H9 (cell line): Measurements from ENCODE around the gene NTF3. TPM values are rescaled to one million over a fixed set of nuclear protein-coding genes. Genes with fewer than 3 reads are reported as not detected.

ENCODE experiments used
- DNase-seq: peaks from one replicate; pipeline ENCODE4 v3.0.0-alpha.2; 2017
- H2AFZ ChIP-seq: one replicate; pipeline ENCODE4 v1.6.1; 2013; ENCODE audit warnings: mild to moderate bottlenecking, low read length, control low read depth, moderate library complexity
- H2AK5ac ChIP-seq: 2 replicates; pipeline ENCODE4 v1.6.1; 2013; ENCODE audit warnings: low read length, control low read depth, mixed read lengths; ENCODE audit not compliant: insufficient read length
- H2BK120ac ChIP-seq: one replicate; pipeline ENCODE4 v1.6.1; 2013; ENCODE audit warnings: low read depth, mild to moderate bottlenecking, low read length, control low read depth, inconsistent platforms; ENCODE audit not compliant: poor library complexity, severe bottlenecking
- H2BK12ac ChIP-seq: 2 replicates; pipeline ENCODE4 v1.6.1; 2013; ENCODE audit warnings: low read length, control low read depth, mixed read lengths, low read depth; ENCODE audit not compliant: insufficient read length
- H2BK15ac ChIP-seq: 2 replicates; pipeline ENCODE4 v1.6.1; 2013; ENCODE audit warnings: low read depth, low read length, control low read depth
- H2BK20ac ChIP-seq: one replicate; pipeline ENCODE4 v1.6.1; 2013; ENCODE audit warnings: low read depth, mild to moderate bottlenecking, low read length, control low read depth, inconsistent platforms; ENCODE audit not compliant: poor library complexity, severe bottlenecking
- H2BK5ac ChIP-seq: 2 replicates; pipeline ENCODE4 v1.6.1; 2013; ENCODE audit warnings: low read length, control low read depth, mixed read lengths; ENCODE audit not compliant: insufficient read length
- H3K14ac ChIP-seq: 2 replicates; pipeline ENCODE4 v1.6.1; 2013; ENCODE audit warnings: low read length, control low read depth; ENCODE audit not compliant: insufficient read depth
- H3K18ac ChIP-seq: 2 replicates; pipeline ENCODE4 v1.6.1; 2013; ENCODE audit warnings: low read depth, mild to moderate bottlenecking, mixed read lengths, low read length, control low read depth; ENCODE audit not compliant: insufficient read length
- H3K23ac ChIP-seq: 2 replicates; pipeline ENCODE4 v1.6.1; 2013; ENCODE audit warnings: low read length, control low read depth, mixed read lengths, low read depth; ENCODE audit not compliant: insufficient read length
- H3K23me2 ChIP-seq: 2 replicates; pipeline ENCODE4 v1.6.1; 2013; ENCODE audit warnings: low read depth, mild to moderate bottlenecking, mixed read lengths, low read length, control low read depth; ENCODE audit not compliant: insufficient read length, poor library complexity, severe bottlenecking
- H3K27ac ChIP-seq: 2 replicates; pipeline ENCODE4 v1.5.1; 2013; ENCODE audit warnings: low read length, control low read depth, mixed read lengths, low read depth; ENCODE audit not compliant: insufficient read length
- H3K27me3 ChIP-seq: 2 replicates; pipeline ENCODE4 v1.6.1; 2013; ENCODE audit warnings: low read length, control low read depth, inconsistent platforms; ENCODE audit not compliant: insufficient read depth
- H3K4ac ChIP-seq: 2 replicates; pipeline ENCODE4 v1.6.1; 2013; ENCODE audit warnings: low read depth, mild to moderate bottlenecking, control low read depth, inconsistent platforms, low read length, moderate library complexity
- H3K4me1 ChIP-seq: 2 replicates; pipeline ENCODE4 v1.6.1; 2013; ENCODE audit warnings: low read length, control low read depth, inconsistent platforms; ENCODE audit not compliant: insufficient read depth
- H3K4me2 ChIP-seq: 2 replicates; pipeline ENCODE4 v1.6.1; 2013; ENCODE audit warnings: low read length, control low read depth, mixed read lengths; ENCODE audit not compliant: insufficient read length, insufficient read depth
- H3K56ac ChIP-seq: 2 replicates; pipeline ENCODE4 v1.6.1; 2013; ENCODE audit warnings: low read depth, mild to moderate bottlenecking, mixed read lengths, low read length, control low read depth; ENCODE audit not compliant: insufficient read length
- H3K79me1 ChIP-seq: 2 replicates; pipeline ENCODE4 v1.6.1; 2013; ENCODE audit warnings: low read depth, mild to moderate bottlenecking, moderate library complexity, low read length, control low read depth, inconsistent platforms; ENCODE audit not compliant: insufficient read depth, poor library complexity, severe bottlenecking
- H3K79me2 ChIP-seq: 2 replicates; pipeline ENCODE4 v1.6.1; 2013; ENCODE audit warnings: low read length, control low read depth, inconsistent platforms; ENCODE audit not compliant: insufficient read depth
- H3K9ac ChIP-seq: 2 replicates; pipeline ENCODE4 v1.6.1; 2013; ENCODE audit warnings: low read length, control low read depth, mixed read lengths; ENCODE audit not compliant: insufficient read length; ENCODE audit errors: extremely low read depth
- H3K9me3 ChIP-seq: one replicate; pipeline ENCODE4 v1.6.1; 2013; ENCODE audit warnings: low read depth, low read length, inconsistent platforms; ENCODE audit not compliant: control insufficient read depth
- H3T11ph ChIP-seq: one replicate; pipeline ENCODE4 v1.6.1; 2013; ENCODE audit warnings: mild to moderate bottlenecking, low read length, control low read depth, inconsistent platforms
- H4K20me1 ChIP-seq: one replicate; pipeline ENCODE4 v1.6.1; 2013; ENCODE audit not compliant: control insufficient read depth, insufficient read length, insufficient read depth
- H4K5ac ChIP-seq: 2 replicates; pipeline ENCODE4 v1.6.1; 2013; ENCODE audit warnings: low read depth, mild to moderate bottlenecking, mixed read lengths, low read length, control low read depth; ENCODE audit not compliant: insufficient read length
- H4K8ac ChIP-seq: replicated peaks from 2 replicates; pipeline ENCODE4 v1.6.1; 2013; ENCODE audit warnings: low read length, control low read depth, mixed read lengths, low read depth; ENCODE audit not compliant: insufficient read length
- H4K91ac ChIP-seq: 2 replicates; pipeline ENCODE4 v1.6.1; 2013; ENCODE audit warnings: low read depth, mild to moderate bottlenecking, moderate library complexity, mixed read lengths, low read length, control low read depth; ENCODE audit not compliant: insufficient read length
- H3K27ac Mint-ChIP-seq, 3 experiments: 2 replicates in 2 of 3; 3 replicates in 1 of 3; pipeline ENCODE4 v1.8.0; 2020 to 2021; ENCODE audit warnings: mixed read lengths in 3 of 3, mild to moderate bottlenecking in 1 of 3, moderate library complexity in 1 of 3
- H3K27me3 Mint-ChIP-seq: 2 replicates; pipeline ENCODE4 v1.8.0; 2021; ENCODE audit warnings: low read depth, mild to moderate bottlenecking, moderate library complexity, mixed read lengths
- H3K36me3 Mint-ChIP-seq, 3 experiments: 2 replicates in 2 of 3; 3 replicates in 1 of 3; pipeline ENCODE4 v1.8.0; 2020 to 2021; ENCODE audit warnings: low read depth in 3 of 3, mixed read lengths in 3 of 3; ENCODE audit not compliant: insufficient read depth in 1 of 3
- H3K4me1 Mint-ChIP-seq, 2 experiments: 2 replicates each; pipeline ENCODE4 v1.8.0; 2020; ENCODE audit warnings: mixed read lengths in 2 of 2
- H3K4me3 Mint-ChIP-seq, 2 experiments: 2 replicates in 1 of 2; 3 replicates in 1 of 2; pipeline ENCODE4 v1.8.0; 2020 to 2021; ENCODE audit warnings: mild to moderate bottlenecking in 2 of 2, mixed read lengths in 2 of 2, moderate library complexity in 1 of 2
- H3K9me3 Mint-ChIP-seq, 2 experiments: 2 replicates in 1 of 2; 3 replicates in 1 of 2; pipeline ENCODE4 v1.8.0; 2020; ENCODE audit warnings: mild to moderate bottlenecking in 2 of 2, mixed read lengths in 2 of 2, moderate library complexity in 1 of 2
- CTCF ChIP-seq: fragments of 200-600 bp; sonication (generic); conservative IDR thresholded peaks from 3 replicates; pipeline ENCODE4 v1.8.0; 2021; ENCODE audit warnings: antibody characterized with exemption, mild to moderate bottlenecking
- WGBS: extraction: QIAGEN DNeasy Blood & Tissue Kit; methylation state at CpG from one replicate; pipeline ENCODE4 v1.1.7; 2013; ENCODE audit warnings: missing lambda C conversion rate, low lambda C conversion rate, mixed read lengths; ENCODE audit not compliant: insufficient read length; ENCODE audit errors: extremely low coverage; 5-methylcytosine and 5-hydroxymethylcytosine counted together
- total RNA-seq: library from RNA; stranded (reverse); gene quantifications from 2 replicates; pipeline ENCODE4 v1.2.1, GENCODE V29; 2021

The NTF3 gene
- total RNA-seq, 1 experiment from 2014 or later: 0.48 TPM

GRCh38 chr12:5466521-5466960, 34.6 kb downstream of the NTF3 start:
- Histone ChIP-seq H3K79me1 (no peaks in the 10 kb centered on the region), H3K18ac (no peak overlapping the region), H2BK15ac (no peak overlapping the region), H4K8ac (no peak overlapping the region), H3K23me2 (no peaks in the 10 kb centered on the region), H2BK5ac (no peak overlapping the region), H4K20me1 (no peaks in the 10 kb centered on the region), H3K4me2 (no peak overlapping the region), H3K56ac (no peak overlapping the region), H2BK20ac (no peak overlapping the region), H3K9me3 (no peaks in the 10 kb centered on the region), H3K9ac (no peak overlapping the region), H3K79me2 (no peaks in the 10 kb centered on the region), H4K91ac (no peak overlapping the region), H2BK12ac (no peak overlapping the region), H3K4ac (no peak overlapping the region), H2BK120ac (no peak overlapping the region), H3T11ph (no peak overlapping the region), H4K5ac (no peak overlapping the region), H3K14ac (no peak overlapping the region), H3K23ac (no peak overlapping the region), H3K27ac (no peak overlapping the region), H2AFZ (no peak overlapping the region), H3K4me1 (peaks cover 4% of the 10 kb centered on the region; the same call in 1 of the 2 replicates), H2AK5ac (no peak overlapping the region), H3K27me3 (no peaks in the 10 kb centered on the region)
- no CpG with 5 or more reads among the region's 5 CpGs for WGBS
- Mint-ChIP-seq H3K4me1 (peaks cover 8 to 10% of the 10 kb centered on the region in 2 experiments), H3K27ac (no peak overlapping the region; a peak in 1 of 7 replicates), H3K4me3 (no peak overlapping the region), H3K36me3 (no peaks in the 10 kb centered on the region), H3K27me3 (peaks cover 12% of the 10 kb centered on the region), H3K9me3 (peaks cover 0 to 4% of the 10 kb centered on the region in 2 experiments; a peak in 1 of 5 replicates)
- TF ChIP-seq CTCF: no peak
- DNase-seq: no peak
